GM12891 (cell line): Measurements from ENCODE around the gene TCF12.

ENCODE experiments used
- POLR2A ChIP-seq: IDR thresholded peaks from 2 replicates; pipeline ENCODE4 v1.6.1; 2011; ENCODE audit warnings: low read depth, low read length, control low read depth
- POLR2AphosphoS5 ChIP-seq: IDR thresholded peaks from 2 replicates; pipeline ENCODE4 v1.6.1; 2011; ENCODE audit warnings: low read depth, low read length, control low read depth

DNA sequence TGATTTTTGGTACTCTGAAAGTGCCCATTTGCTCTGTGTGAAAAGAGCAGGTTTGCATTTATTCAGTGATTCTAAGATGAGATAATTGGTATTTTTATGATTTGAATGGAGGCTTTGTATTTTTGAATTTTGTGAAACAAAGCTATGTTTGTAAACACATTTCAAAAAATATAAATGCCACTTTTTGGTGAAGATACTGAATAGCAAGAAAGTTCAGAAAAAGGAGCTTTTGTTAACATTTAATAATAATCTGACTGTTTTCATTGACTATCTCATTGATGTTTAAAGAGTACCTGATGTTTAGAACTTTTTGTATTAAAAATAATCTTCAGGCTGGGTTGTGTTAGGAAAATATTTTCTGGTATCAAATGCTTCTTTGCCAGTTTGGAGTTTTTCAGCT, 23.7 kb downstream of the TCF12 start:
- TF ChIP-seq POLR2AphosphoS5 (no peak), POLR2A (no peak)
